ENCODE measurements around the gene ATP8B3. TPM values are rescaled to one million over a fixed set of nuclear protein-coding genes. Genes with fewer than 3 reads are reported as not detected.

The ATP8B3 gene
- total and polyA plus RNA-seq, 4 donors: 0.38 to 4.7 (median 1.2) TPM

- Histone ChIP-seq H3K4me3 (ENCODE audit: low read length in 2 of 2) (no peak overlapping the region), H3K27ac (ENCODE audit: low read depth in 1 of 2, low read length in 2 of 2) (no peak overlapping the region), H3K27me3 (ENCODE audit: control insufficient read depth in 1 of 2, insufficient read depth in 2 of 2, low read length in 1 of 2) (no peaks in the 10 kb centered on the region), H3K9me3 (ENCODE audit: control insufficient read depth, low read length) (no peaks in the 10 kb centered on the region), H3K36me3 (ENCODE audit: control insufficient read depth in 1 of 2, insufficient read depth in 2 of 2, low read length in 1 of 2) (no peaks in the 10 kb centered on the region), H3K4me1 (ENCODE audit: control insufficient read depth in 1 of 2, insufficient read depth in 2 of 2, low read length in 2 of 2) (no peaks in the 10 kb centered on the region)
- DNase-seq (no peak), ATAC-seq (ENCODE audit: low FRiP score) (no peak)
- 3% methylated on average over 45 of the region's 45 CpGs for WGBS, 2 donors
- intact Hi-C loops (cut with DNase I): no loop called here
Measured at GRCh38 chr19:1748873-1749341, 63.2 kb downstream of the ATP8B3 start.

- H3K4me3 ChIP-seq (ENCODE audit: low read length in 2 of 2): no peak overlapping the region
- 2% methylated on average over 59 to 61 of the region's 61 CpGs for WGBS, 2 donors
- intact Hi-C loops (cut with DNase I): no loop called here
- no peak overlapping the region for H3K27ac ChIP-seq (ENCODE audit: low read depth in 1 of 2, low read length in 2 of 2)
- H3K9me3 ChIP-seq (ENCODE audit: control insufficient read depth, low read length): no peaks in the 10 kb centered on the region
- DNase-seq: no peak
- no peaks in the 10 kb centered on the region for H3K4me1 ChIP-seq (ENCODE audit: control insufficient read depth in 1 of 2, insufficient read depth in 2 of 2, low read length in 2 of 2)
- no peaks in the 10 kb centered on the region for H3K27me3 ChIP-seq (ENCODE audit: control insufficient read depth in 1 of 2, insufficient read depth in 2 of 2, low read length in 1 of 2)
- no peak for ATAC-seq (ENCODE audit: low FRiP score)
- no peaks in the 10 kb centered on the region for H3K36me3 ChIP-seq (ENCODE audit: control insufficient read depth in 1 of 2, insufficient read depth in 2 of 2, low read length in 1 of 2)
Measured at GRCh38 chr19:1748115-1748872, 63.8 kb downstream of the ATP8B3 start.

GRCh38 chr19:1747285-1748114 lies 64.6 kb downstream of the ATP8B3 start:
- Histone ChIP-seq H3K36me3 (ENCODE audit: control insufficient read depth in 1 of 2, insufficient read depth in 2 of 2, low read length in 1 of 2) (no peaks in the 10 kb centered on the region), H3K4me1 (ENCODE audit: control insufficient read depth in 1 of 2, insufficient read depth in 2 of 2, low read length in 2 of 2) (no peaks in the 10 kb centered on the region), H3K9me3 (ENCODE audit: control insufficient read depth, low read length) (no peaks in the 10 kb centered on the region), H3K27ac (ENCODE audit: low read depth in 1 of 2, low read length in 2 of 2) (no peak overlapping the region), H3K4me3 (ENCODE audit: low read length in 2 of 2) (no peak overlapping the region), H3K27me3 (ENCODE audit: control insufficient read depth in 1 of 2, insufficient read depth in 2 of 2, low read length in 1 of 2) (no peaks in the 10 kb centered on the region)
- intact Hi-C loops (cut with DNase I): no loop called here
- no peak for ATAC-seq (ENCODE audit: low FRiP score)
- DNase-seq: no peak
- WGBS, 2 donors: 3 to 4% methylated on average over 16 to 22 of the region's 22 CpGs

DNA sequence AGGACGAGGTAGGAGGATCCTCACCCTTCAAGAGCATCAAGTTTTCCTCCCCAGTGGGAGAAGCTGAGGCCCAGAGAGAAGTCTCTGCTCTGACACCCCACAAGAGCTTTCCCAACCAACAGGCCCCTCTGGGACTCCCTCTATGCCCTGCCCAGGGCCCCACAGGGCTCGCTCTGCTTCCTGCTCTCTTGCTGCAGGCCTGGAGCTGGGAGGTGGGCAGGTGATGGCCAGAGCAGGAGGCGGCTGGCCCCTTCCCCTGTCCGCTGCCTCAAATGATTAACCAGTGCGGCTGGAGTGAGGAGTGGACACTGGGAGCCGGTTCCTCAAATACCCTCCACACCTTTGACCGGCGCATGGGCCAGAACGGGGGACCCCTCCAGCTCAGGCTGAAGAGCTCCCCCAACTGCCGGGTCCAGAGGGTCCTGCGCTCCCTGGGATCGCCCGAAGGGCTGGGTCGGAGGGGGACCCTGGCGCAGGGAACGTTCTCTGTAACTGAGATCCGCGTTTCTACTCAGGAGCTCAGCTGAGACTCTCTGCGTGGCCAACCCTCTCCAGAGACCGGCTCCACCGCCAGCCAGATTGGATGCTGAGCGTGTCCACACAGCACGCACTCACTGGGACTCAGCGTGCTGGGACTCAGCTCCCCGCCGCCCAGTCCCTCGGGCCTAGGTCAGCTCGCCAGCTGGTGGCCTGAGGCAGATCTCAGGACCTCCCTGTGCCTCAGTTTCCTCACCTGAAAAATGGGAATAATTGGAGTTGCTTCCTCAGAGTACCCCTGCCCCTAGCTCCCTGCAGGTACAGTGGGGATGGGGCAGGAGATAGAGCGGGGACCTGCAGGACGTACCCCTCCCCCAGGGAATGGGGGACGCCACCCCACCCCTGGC lies 65.4 kb downstream of the ATP8B3 start:
- DNase-seq (peak in 1 of 2 donors; percentile 66), ATAC-seq (ENCODE audit: low FRiP score) (peak; percentile 19)
- no peaks in the 10 kb centered on the region for H3K9me3 ChIP-seq (ENCODE audit: control insufficient read depth, low read length)
- no peaks in the 10 kb centered on the region for H3K36me3 ChIP-seq (ENCODE audit: control insufficient read depth in 1 of 2, insufficient read depth in 2 of 2, low read length in 1 of 2)
- H3K4me3 ChIP-seq (ENCODE audit: low read length in 2 of 2): no peak overlapping the region
- H3K4me1 ChIP-seq (ENCODE audit: control insufficient read depth in 1 of 2, insufficient read depth in 2 of 2, low read length in 2 of 2): no peaks in the 10 kb centered on the region
- WGBS, 2 donors: 2 to 3% methylated on average over 30 to 31 of the region's 31 CpGs
- H3K27me3 ChIP-seq (ENCODE audit: control insufficient read depth in 1 of 2, insufficient read depth in 2 of 2, low read length in 1 of 2): no peaks in the 10 kb centered on the region
- H3K27ac ChIP-seq (ENCODE audit: low read depth in 1 of 2, low read length in 2 of 2): no peak overlapping the region
- intact Hi-C loops (cut with DNase I): no loop called here

DNA sequence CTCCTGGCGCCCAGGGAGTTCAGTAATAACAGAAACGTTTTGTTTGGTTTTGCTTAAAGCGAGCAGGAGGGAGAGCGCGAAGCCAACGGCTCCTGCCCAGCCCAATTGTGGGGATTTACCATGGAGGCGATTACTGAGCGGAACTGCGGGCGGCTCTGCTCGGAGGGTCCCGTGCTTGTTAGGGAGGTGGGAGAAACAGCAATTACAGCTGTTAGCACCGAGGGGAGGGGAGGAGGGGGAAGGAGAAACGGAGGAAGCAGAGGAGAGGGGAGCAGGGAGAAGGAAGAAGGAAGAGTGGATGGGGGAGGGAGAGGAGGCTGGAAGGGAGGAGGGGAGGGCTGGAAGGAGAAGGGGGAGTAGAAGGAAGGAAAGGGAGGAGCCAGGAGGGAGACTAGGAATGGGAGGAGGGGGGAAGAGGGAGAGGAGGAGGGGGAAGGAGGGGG lies 66.5 kb downstream of the ATP8B3 start:
- whole genome bisulfite sequencing, 2 donors: 1 to 3% methylated on average over 14 of the region's 14 CpGs
- H3K4me1 ChIP-seq (ENCODE audit: control insufficient read depth in 1 of 2, insufficient read depth in 2 of 2, low read length in 2 of 2): no peaks in the 10 kb centered on the region
- ATAC-seq (ENCODE audit: low FRiP score) (no peak), DNase-seq (no peak)
- H3K4me3 ChIP-seq (ENCODE audit: low read length in 2 of 2): no peak overlapping the region
- peaks cover under 1% of the 10 kb centered on the region for H3K9me3 ChIP-seq (ENCODE audit: control insufficient read depth, low read length)
- no peaks in the 10 kb centered on the region for H3K27me3 ChIP-seq (ENCODE audit: control insufficient read depth in 1 of 2, insufficient read depth in 2 of 2, low read length in 1 of 2)
- intact Hi-C loops (cut with DNase I): no loop called here
- no peak overlapping the region for H3K27ac ChIP-seq (ENCODE audit: low read depth in 1 of 2, low read length in 2 of 2)
- no peaks in the 10 kb centered on the region for H3K36me3 ChIP-seq (ENCODE audit: control insufficient read depth in 1 of 2, insufficient read depth in 2 of 2, low read length in 1 of 2)

- Histone ChIP-seq H3K27ac (ENCODE audit: low read depth in 1 of 2, low read length in 2 of 2) (no peak overlapping the region), H3K4me3 (ENCODE audit: low read length in 2 of 2) (no peak overlapping the region), H3K4me1 (ENCODE audit: control insufficient read depth in 1 of 2, insufficient read depth in 2 of 2, low read length in 2 of 2) (no peaks in the 10 kb centered on the region), H3K9me3 (ENCODE audit: control insufficient read depth, low read length) (peaks cover 5% of the 10 kb centered on the region), H3K27me3 (ENCODE audit: control insufficient read depth in 1 of 2, insufficient read depth in 2 of 2, low read length in 1 of 2) (no peaks in the 10 kb centered on the region), H3K36me3 (ENCODE audit: control insufficient read depth in 1 of 2, insufficient read depth in 2 of 2, low read length in 1 of 2) (no peaks in the 10 kb centered on the region)
- intact Hi-C loops (cut with DNase I): no loop called here
- no peak for ATAC-seq (ENCODE audit: low FRiP score)
- 9 to 11% methylated on average over 19 of the region's 19 CpGs for WGBS, 2 donors
- no peak for DNase-seq
Measured at GRCh38 chr19:1744822-1745563, 67.1 kb downstream of the ATP8B3 start.

- no peak overlapping the region for H3K27ac ChIP-seq (ENCODE audit: low read depth in 1 of 2, low read length in 2 of 2)
- ATAC-seq (ENCODE audit: low FRiP score) (no peak), DNase-seq (no peak)
- no peaks in the 10 kb centered on the region for H3K27me3 ChIP-seq (ENCODE audit: control insufficient read depth in 1 of 2, insufficient read depth in 2 of 2, low read length in 1 of 2)
- WGBS, 2 donors: 58 to 61% methylated on average over 10 of the region's 10 CpGs
- intact Hi-C loops (cut with DNase I): no loop called here
- peaks cover 6% of the 10 kb centered on the region for H3K9me3 ChIP-seq (ENCODE audit: control insufficient read depth, low read length)
- H3K4me1 ChIP-seq (ENCODE audit: control insufficient read depth in 1 of 2, insufficient read depth in 2 of 2, low read length in 2 of 2): no peaks in the 10 kb centered on the region
- no peak overlapping the region for H3K4me3 ChIP-seq (ENCODE audit: low read length in 2 of 2)
- no peaks in the 10 kb centered on the region for H3K36me3 ChIP-seq (ENCODE audit: control insufficient read depth in 1 of 2, insufficient read depth in 2 of 2, low read length in 1 of 2)
Measured at GRCh38 chr19:1744133-1744665, 67.9 kb downstream of the ATP8B3 start.
